ENCODE measurements around the gene LMAN1. TPM values are rescaled to one million over a fixed set of nuclear protein-coding genes. Genes with fewer than 3 reads are reported as not detected.

LMAN1 gene
- total RNA-seq, 1 experiment from 2014 or later = 65.7 TPM

DNA sequence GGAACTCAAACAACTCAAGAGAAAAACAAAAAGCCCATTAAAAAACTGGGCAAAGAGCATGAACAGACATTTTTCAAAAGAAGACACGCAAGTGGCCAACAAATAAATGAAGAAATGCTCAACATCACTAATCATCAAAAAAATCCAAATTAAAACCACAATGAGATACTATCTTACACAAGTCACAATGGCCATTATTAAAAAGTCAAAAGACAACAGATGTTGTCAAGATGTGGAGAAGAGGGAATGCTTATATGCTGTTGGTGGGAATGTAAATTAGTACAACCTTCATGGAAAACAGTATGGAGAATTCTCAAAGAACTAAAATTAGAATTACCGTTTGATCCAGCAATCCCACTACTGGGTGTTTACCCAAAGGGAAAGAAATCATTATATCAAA lies 15.1 kb downstream of the LMAN1 start:
- Histone ChIP-seq H3K36me3 (replicated peaks; ENCODE audit: control insufficient read depth, insufficient read depth, low read length) (peaks cover 22% of the 10 kb centered on the region), H3K4me3 (ENCODE audit: insufficient read depth, low read depth, low read length) (no peak overlapping the region), H3K27me3 (ENCODE audit: control insufficient read depth, insufficient read depth, low read length) (no peaks in the 10 kb centered on the region)
- DNase-seq = no peak

DNA sequence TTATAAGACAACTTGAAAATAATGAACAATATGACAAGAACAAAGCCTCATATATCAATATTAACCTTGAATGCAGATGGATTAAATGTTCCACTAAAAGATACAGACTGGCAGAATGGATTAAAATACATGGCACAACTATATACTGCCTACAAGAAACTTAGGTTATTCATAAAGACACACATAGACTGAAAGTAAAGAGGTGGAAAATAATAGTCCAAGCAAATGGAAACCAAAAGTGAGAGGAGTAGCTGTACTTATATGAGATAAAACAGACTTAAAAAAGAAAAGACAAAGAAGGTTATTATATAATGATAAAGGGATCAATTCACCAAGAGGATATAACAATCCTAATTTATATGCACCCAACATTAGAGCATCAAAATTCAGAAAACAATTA lies 18.2 kb downstream of the LMAN1 start:
- no peaks in the 10 kb centered on the region for H3K27me3 ChIP-seq (ENCODE audit: control insufficient read depth, insufficient read depth, low read length)
- no peak for DNase-seq
- H3K4me3 ChIP-seq (ENCODE audit: insufficient read depth, low read depth, low read length) = no peak overlapping the region
- peaks cover 16% of the 10 kb centered on the region for H3K36me3 ChIP-seq (replicated peaks; ENCODE audit: control insufficient read depth, insufficient read depth, low read length)

DNA sequence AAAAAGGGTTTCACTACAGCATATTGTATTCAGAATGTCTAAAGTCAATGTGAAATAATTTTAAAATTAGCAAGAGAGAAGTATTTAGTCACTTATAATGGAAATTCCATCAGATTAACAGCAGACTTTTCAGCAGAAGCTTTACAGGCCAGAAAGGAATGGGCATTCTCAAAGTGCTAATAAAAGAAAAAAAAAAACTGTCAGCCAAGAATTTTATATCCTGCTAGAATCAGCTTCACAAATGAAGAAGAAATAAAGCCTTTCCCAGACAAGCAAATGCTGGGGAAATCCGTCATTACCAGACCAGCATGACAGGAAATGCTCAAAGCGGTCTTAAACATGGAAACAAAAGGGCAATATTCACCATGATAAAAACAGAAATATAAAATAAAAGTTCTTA lies 18.8 kb downstream of the LMAN1 start:
- peaks cover 11% of the 10 kb centered on the region for H3K36me3 ChIP-seq (replicated peaks; ENCODE audit: control insufficient read depth, insufficient read depth, low read length)

DNA sequence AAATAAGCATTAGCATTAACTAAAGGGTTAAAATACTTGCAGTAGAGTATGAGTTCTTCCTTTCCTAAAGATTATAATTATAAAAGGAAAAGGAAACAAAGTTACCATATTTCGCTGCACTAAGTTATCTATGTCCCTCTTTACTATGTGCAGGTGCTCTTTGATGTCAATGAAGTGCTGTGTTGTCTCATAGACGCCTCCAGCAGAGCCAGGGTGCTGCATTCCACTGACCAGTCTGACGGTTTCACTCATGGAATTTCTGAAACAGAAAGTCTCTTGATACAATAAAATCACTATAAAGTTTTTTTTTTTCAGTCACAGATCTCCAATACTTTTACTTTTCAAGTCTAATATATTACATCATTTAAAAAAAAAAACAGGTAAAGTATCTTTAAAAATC lies 26.1 kb downstream of the LMAN1 start:
- Histone ChIP-seq H3K36me3 (replicated peaks; ENCODE audit: control insufficient read depth, insufficient read depth, low read length) (peaks cover 14% of the 10 kb centered on the region), H3K27me3 (ENCODE audit: control insufficient read depth, insufficient read depth, low read length) (no peaks in the 10 kb centered on the region), H3K4me3 (ENCODE audit: insufficient read depth, low read depth, low read length) (no peak overlapping the region)
- no peak for DNase-seq

More for the DNA sequence above, 18.8 kb downstream of the LMAN1 start:
- no peaks in the 10 kb centered on the region for H3K27me3 ChIP-seq (ENCODE audit: control insufficient read depth, insufficient read depth, low read length)
- DNase-seq = no peak
- H3K4me3 ChIP-seq (ENCODE audit: insufficient read depth, low read depth, low read length) = no peak overlapping the region

DNA sequence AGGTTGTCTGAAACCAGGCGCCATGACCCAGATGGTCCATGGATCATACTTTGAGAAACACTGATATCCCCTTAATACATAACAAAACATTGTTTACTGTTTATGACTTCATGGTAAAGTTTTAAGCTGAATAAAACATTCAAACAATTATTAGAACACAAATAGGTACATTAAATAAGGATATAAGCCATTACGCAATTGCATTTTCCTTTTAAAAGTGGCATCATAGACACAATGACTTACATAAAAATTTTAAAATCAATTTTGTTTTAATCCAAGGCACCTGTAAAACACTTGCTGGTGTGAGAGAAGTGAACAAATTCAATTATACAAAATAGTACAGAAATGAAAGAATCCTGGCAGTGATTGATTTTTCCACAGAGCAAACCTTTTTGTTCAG lies 30.4 kb downstream of the LMAN1 start:
- no peak overlapping the region for H3K4me3 ChIP-seq (ENCODE audit: insufficient read depth, low read depth, low read length)
- no peaks in the 10 kb centered on the region for H3K27me3 ChIP-seq (ENCODE audit: control insufficient read depth, insufficient read depth, low read length)
- H3K36me3 ChIP-seq (replicated peaks; ENCODE audit: control insufficient read depth, insufficient read depth, low read length) = peaks cover 12% of the 10 kb centered on the region
- no peak for DNase-seq

DNA sequence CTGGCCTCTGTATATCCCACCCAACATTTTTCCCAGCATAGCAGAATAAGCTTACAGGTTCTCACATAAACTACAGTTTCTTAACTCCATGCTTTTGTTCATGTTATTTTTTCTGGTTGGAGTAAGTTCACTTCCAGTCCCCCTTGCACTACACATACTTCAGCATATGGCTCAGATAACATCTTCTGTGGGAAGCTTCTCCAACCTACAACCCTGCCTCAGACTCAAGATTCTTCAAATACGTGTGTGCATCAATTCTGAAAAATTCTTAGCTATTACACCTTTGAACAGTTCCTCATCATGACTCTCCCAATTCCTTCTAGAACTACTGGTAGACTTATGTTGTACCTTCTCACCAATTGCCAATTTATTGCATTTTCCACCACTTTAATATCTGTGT lies 33.1 kb downstream of the LMAN1 start:
- Histone ChIP-seq H3K36me3 (replicated peaks; ENCODE audit: control insufficient read depth, insufficient read depth, low read length) (peaks cover 4% of the 10 kb centered on the region), H3K27me3 (ENCODE audit: control insufficient read depth, insufficient read depth, low read length) (no peaks in the 10 kb centered on the region), H3K4me3 (ENCODE audit: insufficient read depth, low read depth, low read length) (no peak overlapping the region)
- no peak for DNase-seq

DNA sequence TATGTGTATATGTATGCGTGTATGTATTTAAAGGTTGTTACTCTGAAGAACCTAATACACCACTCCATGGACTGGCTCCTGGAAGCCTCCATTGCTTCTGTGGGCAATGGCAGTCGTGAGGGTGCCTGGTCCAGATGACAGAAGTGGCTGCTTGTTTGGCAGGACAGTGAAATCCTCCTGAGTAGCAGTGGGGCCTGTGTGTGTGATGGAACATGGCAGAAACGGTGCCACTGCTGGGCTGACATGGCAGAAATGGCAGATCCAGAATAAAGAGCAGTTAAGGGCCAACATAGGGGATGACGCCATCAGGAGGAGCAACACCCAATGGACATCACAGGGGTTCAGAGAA lies 34.5 kb downstream of the LMAN1 start:
- Histone ChIP-seq H3K36me3 (replicated peaks; ENCODE audit: control insufficient read depth, insufficient read depth, low read length) (0 out of 2 replicates have a peak, but pooled peaks cover 1% of the 10 kb centered on the region), H3K4me3 (ENCODE audit: insufficient read depth, low read depth, low read length) (no peak overlapping the region), H3K27me3 (ENCODE audit: control insufficient read depth, insufficient read depth, low read length) (no peaks in the 10 kb centered on the region)
- no peak for DNase-seq

DNA sequence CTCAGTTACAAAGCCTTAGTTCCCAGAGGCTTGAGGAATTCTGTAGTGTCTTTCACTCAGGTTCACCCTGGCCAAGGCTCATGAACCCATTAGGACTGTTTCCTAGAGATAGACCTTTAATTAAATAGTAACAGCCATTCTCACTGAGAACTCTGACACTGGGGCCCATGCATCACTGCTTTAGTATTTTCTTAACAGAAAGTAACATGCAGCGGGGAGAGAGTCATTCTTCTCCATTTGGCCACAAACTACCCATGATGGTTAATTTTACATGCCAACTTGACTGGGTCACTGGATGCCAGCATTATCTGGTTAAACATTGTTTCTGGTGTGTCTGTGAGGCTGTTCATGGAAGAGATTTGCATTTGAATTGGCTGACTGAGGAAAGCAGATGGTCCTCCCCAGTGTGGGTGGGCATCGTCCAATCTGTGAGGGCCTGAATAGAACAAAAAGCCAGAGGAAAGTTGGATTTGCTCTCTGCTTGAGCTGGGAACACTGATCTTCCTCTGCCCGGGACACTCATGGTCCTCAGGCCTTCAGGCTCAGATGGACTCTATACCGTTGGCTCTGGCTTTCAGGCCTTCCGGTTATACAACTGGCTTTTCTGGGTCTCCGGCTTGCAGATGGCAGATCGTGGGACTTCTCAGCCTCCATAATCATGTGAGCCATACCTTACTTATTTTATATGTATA lies 35.0 kb downstream of the LMAN1 start:
- no peaks in the 10 kb centered on the region for H3K27me3 ChIP-seq (ENCODE audit: control insufficient read depth, insufficient read depth, low read length)
- 0 out of 2 replicates have a peak, but pooled peaks cover under 1% of the 10 kb centered on the region for H3K36me3 ChIP-seq (replicated peaks; ENCODE audit: control insufficient read depth, insufficient read depth, low read length)
- no peak for DNase-seq
- no peak overlapping the region for H3K4me3 ChIP-seq (ENCODE audit: insufficient read depth, low read depth, low read length)

DNA sequence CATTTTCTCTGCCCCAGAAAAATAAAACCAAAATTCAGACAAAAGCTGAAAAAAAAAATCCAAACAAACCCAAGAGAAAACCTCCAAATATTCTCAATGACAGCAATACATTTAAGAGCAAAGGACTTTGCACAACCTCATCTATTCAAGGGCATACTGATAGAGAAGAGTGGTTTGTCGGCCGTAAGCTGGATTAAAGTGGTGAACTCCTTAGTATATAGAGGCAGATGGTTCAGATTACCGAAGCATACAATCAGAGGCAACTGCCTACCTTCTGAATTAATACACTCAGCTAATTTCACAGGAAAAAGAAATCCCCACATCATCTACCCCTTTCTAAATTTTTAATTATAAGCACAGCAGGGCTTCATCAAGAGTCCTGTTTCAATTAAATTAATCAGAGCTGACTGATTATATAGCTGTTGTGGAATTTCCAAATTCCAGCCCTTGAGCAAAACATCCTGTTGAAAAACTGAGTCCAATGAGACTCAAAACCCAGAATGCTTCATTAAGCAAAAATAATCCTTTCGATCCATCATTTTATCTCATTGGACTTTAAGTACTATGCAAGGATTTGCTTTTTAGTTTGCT lies 40.5 kb downstream of the LMAN1 start, which contains the start of gene CPLX4:
Gene CPLX4, minus strand, starts transcription at position 190 of the 591 bp plus-strand sequence. Its CDS starts 187 bp downstream, at position 3.
- Histone ChIP-seq H3K27me3 (ENCODE audit: control insufficient read depth, insufficient read depth, low read length) (no peaks in the 10 kb centered on the region; the same call in 1 of the 2 replicates), H3K4me3 (ENCODE audit: insufficient read depth, low read depth, low read length) (no peak within 1 kb of the TSS), H3K36me3 (replicated peaks; ENCODE audit: control insufficient read depth, insufficient read depth, low read length) (no peaks in the 10 kb centered on the region)
- DNase-seq = no peak

DNA sequence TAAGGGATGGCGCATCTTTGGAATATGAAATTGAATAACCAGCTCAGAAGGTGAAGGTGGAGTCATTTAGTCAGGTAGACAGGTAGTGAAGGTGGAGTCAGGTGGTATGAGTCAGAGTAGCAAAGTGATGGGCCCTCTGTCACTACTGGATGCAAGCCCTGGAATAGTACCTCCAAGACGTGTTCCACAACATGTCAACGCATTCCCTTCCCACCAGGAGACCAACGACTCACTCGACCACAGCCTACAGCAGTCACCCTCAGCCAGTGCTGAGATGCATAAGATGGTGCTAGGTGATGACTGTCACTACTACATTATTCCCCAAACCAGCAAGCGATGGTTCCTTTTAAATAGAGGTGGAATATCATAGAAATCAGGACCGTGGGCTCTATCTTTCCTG lies 47.4 kb downstream of the LMAN1 start:
- peaks cover 15% of the 10 kb centered on the region for H3K27me3 ChIP-seq (ENCODE audit: control insufficient read depth, insufficient read depth, low read length)
- no peak for DNase-seq
- H3K4me3 ChIP-seq (ENCODE audit: insufficient read depth, low read depth, low read length) = no peak overlapping the region
- H3K36me3 ChIP-seq (replicated peaks; ENCODE audit: control insufficient read depth, insufficient read depth, low read length) = no peaks in the 10 kb centered on the region

DNA sequence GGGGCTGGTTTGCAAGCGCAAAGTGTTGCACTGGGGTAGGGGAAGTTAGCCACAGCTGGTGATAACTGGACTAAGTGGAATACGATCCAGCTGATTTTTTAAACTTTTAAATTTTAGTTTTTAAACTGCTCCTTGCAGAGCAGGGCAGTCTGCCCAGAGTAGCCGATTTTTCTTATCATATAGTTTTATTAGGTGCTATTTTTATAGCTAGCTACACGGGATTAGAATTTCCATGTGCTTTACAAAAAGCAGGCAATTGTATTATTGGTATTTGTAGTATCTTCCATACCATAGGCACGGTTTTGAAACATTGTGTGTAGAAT lies 50.2 kb downstream of the LMAN1 start:
- no peaks in the 10 kb centered on the region for H3K36me3 ChIP-seq (replicated peaks; ENCODE audit: control insufficient read depth, insufficient read depth, low read length)
- no peak for DNase-seq
- H3K4me3 ChIP-seq (ENCODE audit: insufficient read depth, low read depth, low read length) = peak overlapping the region; percentile 4; the same call in 1 of the 2 replicates
- peaks cover 20% of the 10 kb centered on the region for H3K27me3 ChIP-seq (ENCODE audit: control insufficient read depth, insufficient read depth, low read length)

DNA sequence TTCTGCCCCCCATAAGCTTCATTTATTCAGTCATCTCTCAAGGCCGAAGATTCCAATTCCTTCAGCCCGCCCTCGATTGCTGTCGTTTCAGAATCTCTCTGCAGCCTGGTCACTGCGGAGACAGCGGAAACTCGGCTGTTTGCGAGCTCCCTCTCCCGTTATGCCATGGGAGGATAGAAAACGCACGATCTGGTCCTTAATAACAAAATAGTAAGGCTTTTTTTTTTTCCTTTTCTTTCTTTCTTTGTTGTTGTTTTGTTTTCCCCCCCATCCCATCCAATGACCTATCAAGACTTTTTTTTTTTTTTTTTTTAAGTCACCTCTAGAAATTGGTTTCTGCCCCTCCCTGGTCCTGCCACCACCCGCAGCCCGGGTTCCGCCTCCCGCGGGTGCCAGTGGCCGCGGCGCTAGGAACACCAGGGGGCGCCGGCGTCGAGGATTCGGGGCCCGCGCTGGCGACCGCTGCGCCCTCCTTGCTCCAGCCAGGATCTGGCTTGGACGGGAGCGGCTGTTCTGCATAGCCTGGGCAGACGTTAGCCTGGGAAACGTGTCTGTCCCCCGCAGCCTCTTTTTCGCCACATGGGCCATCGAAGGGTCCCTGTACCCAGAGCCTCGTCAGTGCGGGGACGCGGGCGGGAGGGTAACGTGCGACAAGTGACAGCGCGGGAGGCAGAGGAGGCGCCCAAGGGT lies 50.7 kb downstream of the LMAN1 start:
- Histone ChIP-seq H3K4me3 (ENCODE audit: insufficient read depth, low read depth, low read length) (peak overlapping the region; percentile 4; the same call in 1 of the 2 replicates), H3K27me3 (ENCODE audit: control insufficient read depth, insufficient read depth, low read length) (peaks cover 20% of the 10 kb centered on the region), H3K36me3 (replicated peaks; ENCODE audit: control insufficient read depth, insufficient read depth, low read length) (no peaks in the 10 kb centered on the region)
- peak; percentile 91 for DNase-seq

DNA sequence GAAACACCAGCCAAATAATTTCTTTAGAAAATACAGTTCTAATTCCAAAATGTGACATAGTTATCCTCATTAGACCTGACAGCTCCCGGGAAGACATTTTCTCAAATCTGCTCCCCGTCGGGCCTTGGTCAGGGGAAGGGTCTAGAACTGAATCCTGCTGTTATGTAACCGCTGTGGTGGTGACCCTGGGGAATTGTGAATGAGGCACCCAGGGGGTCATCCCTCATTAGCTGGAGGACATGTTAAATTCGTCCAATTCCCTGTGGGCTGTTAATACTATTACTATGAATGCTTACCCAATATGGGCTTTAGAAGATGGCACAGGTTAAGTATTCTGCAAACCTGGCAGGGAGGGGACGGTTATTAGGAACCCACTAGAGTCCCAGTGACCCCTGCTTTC lies 52.4 kb downstream of the LMAN1 start:
- Histone ChIP-seq H3K36me3 (replicated peaks; ENCODE audit: control insufficient read depth, insufficient read depth, low read length) (no peaks in the 10 kb centered on the region), H3K4me3 (ENCODE audit: insufficient read depth, low read depth, low read length) (no peak overlapping the region), H3K27me3 (ENCODE audit: control insufficient read depth, insufficient read depth, low read length) (peaks cover 20% of the 10 kb centered on the region)
- no peak for DNase-seq

DNA sequence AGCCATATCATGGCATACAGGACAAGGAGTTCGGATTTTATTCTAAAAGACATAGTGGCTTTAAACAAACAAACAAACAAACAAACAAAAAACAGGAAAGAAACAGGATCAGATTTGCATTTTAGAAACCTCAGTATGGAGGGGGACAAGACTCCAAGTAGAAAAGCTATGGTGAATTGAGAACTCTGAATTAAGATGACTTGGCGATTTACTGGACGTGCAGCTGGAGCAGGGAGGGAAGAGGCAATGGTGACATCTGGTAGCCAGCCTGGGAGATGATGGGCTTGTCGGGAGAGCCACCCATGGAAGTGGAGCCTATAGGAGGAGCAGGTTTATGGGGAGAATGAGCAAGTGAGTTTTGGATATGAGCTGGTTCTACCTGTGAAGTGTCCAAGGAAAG lies 53.8 kb downstream of the LMAN1 start:
- peaks cover 19% of the 10 kb centered on the region for H3K27me3 ChIP-seq (ENCODE audit: control insufficient read depth, insufficient read depth, low read length)
- no peaks in the 10 kb centered on the region for H3K36me3 ChIP-seq (replicated peaks; ENCODE audit: control insufficient read depth, insufficient read depth, low read length)

DNA sequence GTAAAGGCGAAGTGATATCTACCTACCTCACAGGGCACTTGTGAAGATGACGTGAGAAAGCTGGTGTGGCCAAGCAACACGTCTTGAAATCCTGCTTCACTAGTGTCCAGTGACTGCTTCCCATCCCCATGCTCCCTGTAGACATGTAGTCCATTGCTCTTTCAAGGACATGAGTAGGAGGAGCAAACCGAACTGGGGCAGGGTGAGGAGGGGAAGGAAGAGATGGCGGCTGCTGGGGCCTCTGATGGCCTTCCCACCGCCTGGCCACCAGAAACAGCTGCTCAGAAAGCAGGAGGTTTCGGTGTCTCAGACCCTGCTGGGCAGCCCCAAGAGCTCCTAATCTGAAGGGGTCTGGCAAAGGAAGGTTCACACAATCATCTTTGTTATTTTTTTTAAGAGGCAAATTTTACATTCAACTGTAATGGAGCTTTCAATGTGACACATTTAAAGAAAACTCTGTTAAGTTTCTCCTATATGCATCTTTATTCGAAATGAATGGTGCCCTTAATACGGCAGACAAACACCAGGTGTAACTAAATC lies 55.3 kb downstream of the LMAN1 start:
- H3K27me3 ChIP-seq (ENCODE audit: control insufficient read depth, insufficient read depth, low read length) = peaks cover 11% of the 10 kb centered on the region
- H3K36me3 ChIP-seq (replicated peaks; ENCODE audit: control insufficient read depth, insufficient read depth, low read length) = no peaks in the 10 kb centered on the region
- no peak for DNase-seq
- no peak overlapping the region for H3K4me3 ChIP-seq (ENCODE audit: insufficient read depth, low read depth, low read length)

More for the DNA sequence above, 53.8 kb downstream of the LMAN1 start:
- DNase-seq = no peak
- H3K4me3 ChIP-seq (ENCODE audit: insufficient read depth, low read depth, low read length) = no peak overlapping the region
